Ovary (tissue), 9 donors: ENCODE measurements around the gene TRPM5. TPM values are rescaled to one million over a fixed set of nuclear protein-coding genes. Genes with fewer than 3 reads are reported as not detected.

Source experiments
- DNase-seq, 5 donors: peaks; one replicate each; pipeline ENCODE4 v3.0.0-alpha.2; 2019 to 2020
- H3K27ac ChIP-seq, 2 donors: fragments of 200-600 bp; one replicate each; pipeline versions ENCODE4 v1.5.1 to v1.8.0; 2019 to 2022
- H3K27me3 ChIP-seq: fragments of 200-600 bp; one replicate; pipeline ENCODE4 v1.8.0; 2022
- H3K36me3 ChIP-seq: fragments of 200-600 bp; sonication (generic); one replicate; pipeline ENCODE4 v1.5.1; 2019
- H3K4me1 ChIP-seq: one replicate; pipeline ENCODE4 v1.8.1; 2013; ENCODE audit warnings: mild to moderate bottlenecking, moderate library complexity; ENCODE audit not compliant: insufficient read depth
- H3K4me3 ChIP-seq: fragments of 200-600 bp; sonication (generic); one replicate; pipeline ENCODE4 v1.5.1; 2017
- H3K9me3 ChIP-seq, 2 donors: fragments of 200-600 bp in 1 of 2; sonication (generic) in 1 of 2; one replicate each; pipeline versions ENCODE4 v1.5.1 to v1.8.1; 2013 to 2019; ENCODE audit warnings: mild to moderate bottlenecking in 1 of 2, moderate library complexity in 1 of 2
- CTCF ChIP-seq, 3 donors: fragments of 450-650 bp in 2 of 3; fragments of 200-600 bp in 1 of 3; IDR thresholded peaks; one replicate each; pipeline versions ENCODE4 v1.5.1 to v1.8.0; 2016 to 2022; ENCODE audit warnings: antibody characterized with exemption in 3 of 3, mild to moderate bottlenecking in 1 of 3
- EP300 ChIP-seq: sonication (generic); formaldehyde crosslinking; IDR thresholded peaks from one replicate; pipeline ENCODE4 v1.6.1; 2017; ENCODE audit warnings: antibody characterized with exemption
- POLR2A ChIP-seq: fragments of 450-650 bp; IDR thresholded peaks from one replicate; pipeline ENCODE4 v1.6.1; 2017; ENCODE audit warnings: antibody characterized with exemption, mild to moderate bottlenecking, moderate library complexity
- WGBS, 3 donors: extraction: QIAGEN DNeasy Blood & Tissue Kit in 1 of 3; methylation state at CpG; one replicate each; pipeline versions ENCODE4 v1.1.5 to v1.1.7; 2013 to 2017; 5-methylcytosine and 5-hydroxymethylcytosine counted together
- intact Hi-C, 4 donors: fragments of 100-400 bp; cut with DNase I; formaldehyde crosslinking; loops; one replicate each; pipeline versions ENCODE4 v1.11.0 to v1.15.1; 2022 to 2023
- polyA plus RNA-seq, 2 donors: library from polyadenylated mRNA; stranded (reverse); fragments of 200-250 nt in 1 of 2; fragments of 350-450 nt in 1 of 2; fragmentation: Illumina TruSeq in 1 of 2; extraction: RNeasy Lipid Tissue Mini Kit (QIAGEN cat#74804) in 1 of 2; gene quantifications; one replicate each; pipeline ENCODE4 v1.2.3, GENCODE V29; 2013 to 2014
- total RNA-seq, 7 donors: library from RNA; depleted of rRNA in 2 of 7; stranded (reverse); fragments of >200 nt in 2 of 7; fragmentation: NEBNext Ultra II Directional in 3 of 7; extraction: Animal tissue kit (Norgen Biotek cat#: 25700) in 3 of 7; gene quantifications; one replicate each; pipeline versions ENCODE4 v1.1.0 to v1.2.4, GENCODE V29; 2016 to 2023
- donor health status: DM: no; HTN: no; CAD: no; lungs with moderate emphysema.
- donor health status: DM: no; HTN: no; CAD: no.
- donor health status: Bipolar disorder and iron deficiency.
- donor health status: DM: yes; HTN: yes; CAD: no.
- donor health status: DM: no; HTN: no; CAD: no.
- donor health status: DM: yes; HTN: yes; CAD: no.

TRPM5 gene
- total and polyA plus RNA-seq, 9 donors: 0.05 to 0.11 (median 0.08) TPM; not detected in 6

GRCh38 chr11:2466069-2466801 lies 21.9 kb upstream of the TRPM5 start:
- Histone ChIP-seq H3K9me3 (no peaks in the 10 kb centered on the region), H3K27ac (no peak overlapping the region), H3K27me3 (no peaks in the 10 kb centered on the region), H3K4me3 (no peak overlapping the region), H3K4me1 (no peaks in the 10 kb centered on the region), H3K36me3 (no peaks in the 10 kb centered on the region)
- TF ChIP-seq CTCF (IDR thresholded peaks at IDR 0.05): no peak
- no peak for TF ChIP-seq POLR2A
- TF ChIP-seq EP300: no peak
- 73 to 84% (median 73%) methylated on average over 8 to 9 of the region's 9 CpGs for WGBS, 3 donors
- intact Hi-C loops: no loop called here
- DNase-seq: no peak

- H3K27ac ChIP-seq: no peak overlapping the region
- intact Hi-C loops: no loop called here
- DNase-seq: no peak
- H3K4me3 ChIP-seq: no peak overlapping the region
- no peaks in the 10 kb centered on the region for H3K4me1 ChIP-seq
- H3K9me3 ChIP-seq: no peaks in the 10 kb centered on the region
- no peak for TF ChIP-seq POLR2A
- no peak for TF ChIP-seq CTCF (IDR thresholded peaks at IDR 0.05)
- no peak for TF ChIP-seq EP300
- no peaks in the 10 kb centered on the region for H3K27me3 ChIP-seq
- 83 to 89% (median 87%) methylated on average over 20 of the region's 20 CpGs for WGBS, 3 donors
- H3K36me3 ChIP-seq: no peaks in the 10 kb centered on the region
Observed at GRCh38 chr11:2465202-2466068, 21.1 kb upstream of the TRPM5 start.

GRCh38 chr11:2464451-2465165 lies 20.3 kb upstream of the TRPM5 start:
- DNase-seq: no peak
- TF ChIP-seq CTCF (IDR thresholded peaks at IDR 0.05): no peak
- Histone ChIP-seq H3K4me1 (no peaks in the 10 kb centered on the region), H3K27ac (no peak overlapping the region), H3K9me3 (no peaks in the 10 kb centered on the region), H3K4me3 (no peak overlapping the region), H3K27me3 (no peaks in the 10 kb centered on the region), H3K36me3 (no peaks in the 10 kb centered on the region)
- WGBS, 3 donors: 89 to 96% (median 92%) methylated on average over 13 of the region's 13 CpGs
- intact Hi-C loops: no loop called here

- WGBS, 3 donors: 73 to 79% (median 75%) methylated on average over 24 to 26 of the region's 26 CpGs
- Histone ChIP-seq H3K36me3 (no peaks in the 10 kb centered on the region), H3K4me3 (no peak overlapping the region), H3K27ac (no peak overlapping the region), H3K4me1 (no peaks in the 10 kb centered on the region), H3K9me3 (no peaks in the 10 kb centered on the region), H3K27me3 (no peaks in the 10 kb centered on the region)
- DNase-seq: no peak
- no peak for TF ChIP-seq POLR2A
- no peak for TF ChIP-seq EP300
- no peak for TF ChIP-seq CTCF (IDR thresholded peaks at IDR 0.05)
- intact Hi-C loops: no loop called here
Observed at GRCh38 chr11:2463766-2464277, 19.5 kb upstream of the TRPM5 start.
